Testis (tissue), 3 donors: ENCODE data around the gene KCND1. TPM values are rescaled to one million over a fixed set of nuclear protein-coding genes. Genes with fewer than 3 reads are reported as not detected.

ENCODE experiments used
- DNase-seq: peaks from one replicate; pipeline ENCODE4 v3.0.0-alpha.2; 2019
- H3K27ac ChIP-seq, 2 donors: fragments of 200-600 bp; sonication (generic); one replicate each; pipeline ENCODE4 v1.5.1; 2019
- H3K27me3 ChIP-seq: fragments of 200-600 bp; sonication (generic); one replicate; pipeline ENCODE4 v1.5.1; 2019
- H3K36me3 ChIP-seq: fragments of 200-600 bp; sonication (generic); one replicate; pipeline ENCODE4 v1.5.1; 2017; ENCODE audit warnings: low read depth; ENCODE audit errors: missing control alignments
- H3K4me1 ChIP-seq: fragments of 200-600 bp; sonication (generic); one replicate; pipeline ENCODE4 v1.5.1; 2019
- H3K4me3 ChIP-seq, 2 donors: fragments of 200-600 bp; sonication (generic); one replicate each; pipeline ENCODE4 v1.5.1; 2017 to 2019
- H3K9me3 ChIP-seq: fragments of 200-600 bp; sonication (generic); one replicate; pipeline ENCODE4 v1.5.1; 2017
- POLR2A ChIP-seq: fragments of 450-650 bp; IDR thresholded peaks from one replicate; pipeline ENCODE4 v1.6.1; 2017; ENCODE audit warnings: antibody characterized with exemption, mild to moderate bottlenecking, moderate library complexity
- WGBS, 2 donors: methylation state at CpG; one replicate each; pipeline ENCODE4 v1.1.5; 2018; 5-methylcytosine and 5-hydroxymethylcytosine counted together
- intact Hi-C: fragments of 100-400 bp; cut with DNase I; formaldehyde crosslinking; loops from one replicate; pipeline ENCODE4 v1.15.1; 2023; ENCODE audit warnings: low total_unique reads
- polyA plus RNA-seq: library from polyadenylated mRNA; stranded (reverse); fragments of 350-450 nt; fragmentation: Illumina TruSeq; extraction: RNeasy Lipid Tissue Mini Kit (QIAGEN cat#74804); gene quantifications from one replicate; pipeline ENCODE4 v1.2.3, GENCODE V29; 2014; ENCODE audit warnings: low read depth, low replicate concordance; ENCODE audit not compliant: insufficient read depth
- total RNA-seq, 2 donors: library from RNA; depleted of rRNA; stranded (reverse); fragments of >200 nt; gene quantifications; one replicate each; pipeline ENCODE4 v1.2.3, GENCODE V29; 2016
- TF ChIP-seq, protein P1 (sequence below), 3 experiments: fragments of 450-650 bp in 2 of 3; fragments of 200-600 bp in 1 of 3; sonication (generic) in 1 of 3; IDR thresholded peaks; one replicate each; pipeline ENCODE4 v1.5.1; 2016 to 2019; ENCODE audit warnings: antibody characterized with exemption in 3 of 3, mild to moderate bottlenecking in 2 of 3, moderate library complexity in 1 of 3

KCND1 gene
- total and polyA plus RNA-seq, 3 donors from 2014 or later = 2.3 to 3.3 (median 2.4) TPM

GRCh38 chrX:48924270-48924669 lies 47.4 kb downstream of the KCND1 start:
- no peak overlapping the region for H3K4me3 ChIP-seq
- H3K4me1 ChIP-seq = peaks cover 3% of the 10 kb centered on the region
- no peaks in the 10 kb centered on the region for H3K9me3 ChIP-seq
- no peaks in the 10 kb centered on the region for H3K27me3 ChIP-seq
- WGBS, 2 donors = 88 to 90% methylated on average over 5 of the region's 5 CpGs
- TF ChIP-seq POLR2A = no peak
- TF ChIP-seq, protein P1, sequence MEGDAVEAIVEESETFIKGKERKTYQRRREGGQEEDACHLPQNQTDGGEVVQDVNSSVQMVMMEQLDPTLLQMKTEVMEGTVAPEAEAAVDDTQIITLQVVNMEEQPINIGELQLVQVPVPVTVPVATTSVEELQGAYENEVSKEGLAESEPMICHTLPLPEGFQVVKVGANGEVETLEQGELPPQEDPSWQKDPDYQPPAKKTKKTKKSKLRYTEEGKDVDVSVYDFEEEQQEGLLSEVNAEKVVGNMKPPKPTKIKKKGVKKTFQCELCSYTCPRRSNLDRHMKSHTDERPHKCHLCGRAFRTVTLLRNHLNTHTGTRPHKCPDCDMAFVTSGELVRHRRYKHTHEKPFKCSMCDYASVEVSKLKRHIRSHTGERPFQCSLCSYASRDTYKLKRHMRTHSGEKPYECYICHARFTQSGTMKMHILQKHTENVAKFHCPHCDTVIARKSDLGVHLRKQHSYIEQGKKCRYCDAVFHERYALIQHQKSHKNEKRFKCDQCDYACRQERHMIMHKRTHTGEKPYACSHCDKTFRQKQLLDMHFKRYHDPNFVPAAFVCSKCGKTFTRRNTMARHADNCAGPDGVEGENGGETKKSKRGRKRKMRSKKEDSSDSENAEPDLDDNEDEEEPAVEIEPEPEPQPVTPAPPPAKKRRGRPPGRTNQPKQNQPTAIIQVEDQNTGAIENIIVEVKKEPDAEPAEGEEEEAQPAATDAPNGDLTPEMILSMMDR (IDR thresholded peaks at IDR 0.05) = no peak
- intact Hi-C loops = no loop called here
- no peak for DNase-seq
- H3K27ac ChIP-seq = no peak overlapping the region
- no peaks in the 10 kb centered on the region for H3K36me3 ChIP-seq

GRCh38 chrX:48923771-48924170 lies 47.9 kb downstream of the KCND1 start:
- intact Hi-C loops = no loop called here
- no peak overlapping the region for H3K27ac ChIP-seq
- 84 to 100% methylated on average over 3 to 11 of the region's 13 CpGs for WGBS, 2 donors
- no peak for TF ChIP-seq POLR2A
- TF ChIP-seq, protein P1 (IDR thresholded peaks at IDR 0.05) = no peak
- H3K4me3 ChIP-seq = no peak overlapping the region
- no peaks in the 10 kb centered on the region for H3K27me3 ChIP-seq
- no peaks in the 10 kb centered on the region for H3K9me3 ChIP-seq
- H3K36me3 ChIP-seq = no peaks in the 10 kb centered on the region
- H3K4me1 ChIP-seq = peaks cover 3% of the 10 kb centered on the region
- no peak for DNase-seq

GRCh38 chrX:48920718-48921104 lies 50.9 kb downstream of the KCND1 start:
- no peak overlapping the region for H3K27ac ChIP-seq
- H3K27me3 ChIP-seq = no peaks in the 10 kb centered on the region
- peaks cover 3% of the 10 kb centered on the region for H3K4me1 ChIP-seq
- no peaks in the 10 kb centered on the region for H3K9me3 ChIP-seq
- no peak overlapping the region for H3K4me3 ChIP-seq
- WGBS, 2 donors = 87 to 92% methylated on average over 3 to 4 of the region's 4 CpGs
- no peaks in the 10 kb centered on the region for H3K36me3 ChIP-seq
- intact Hi-C loops = no loop called here
- no peak for DNase-seq
- TF ChIP-seq, protein P1 (IDR thresholded peaks at IDR 0.05) = no peak
- TF ChIP-seq POLR2A = no peak

DNA sequence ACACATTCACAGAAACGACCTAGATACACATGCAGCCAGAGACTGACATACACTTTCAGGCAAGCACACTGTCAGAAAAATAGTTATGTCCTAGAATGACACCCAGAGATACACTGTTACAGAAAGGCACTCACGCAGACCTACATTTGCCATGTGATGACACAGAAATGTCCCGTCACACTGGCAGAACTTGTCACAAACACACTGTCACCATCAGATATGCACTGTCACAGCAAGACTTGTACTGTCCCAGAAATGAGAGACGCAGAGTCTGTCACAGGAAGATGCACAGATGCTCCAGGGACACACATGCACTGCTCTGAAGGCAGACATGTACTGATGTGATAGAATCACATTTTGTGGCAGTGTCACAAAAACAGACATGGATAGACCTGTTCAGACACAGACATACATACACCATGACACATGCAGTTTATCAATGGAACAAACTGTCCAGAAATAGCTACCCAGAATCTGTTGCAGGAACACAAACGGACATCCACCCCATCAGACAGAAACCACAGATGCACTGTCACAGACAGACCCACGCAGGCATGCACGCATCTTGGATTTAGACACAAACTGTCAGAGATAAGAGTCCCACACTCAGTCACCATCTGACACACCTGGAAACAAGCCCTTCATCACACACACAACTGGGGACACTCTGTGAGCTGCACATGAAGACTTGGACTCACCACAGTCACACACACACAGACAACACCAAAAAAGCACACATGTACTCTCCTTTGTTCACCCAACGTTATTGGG lies 51.5 kb downstream of the KCND1 start:
- no peaks in the 10 kb centered on the region for H3K9me3 ChIP-seq
- intact Hi-C loops = no loop called here
- 0 to 48% methylated on average over 2 to 8 of the region's 8 CpGs for WGBS, 2 donors

More for the DNA sequence above, 51.5 kb downstream of the KCND1 start:
- H3K4me1 ChIP-seq = peaks cover 3% of the 10 kb centered on the region
- no peak for DNase-seq
- no peaks in the 10 kb centered on the region for H3K27me3 ChIP-seq
- H3K4me3 ChIP-seq = no peak overlapping the region
- TF ChIP-seq, protein P1 (IDR thresholded peaks at IDR 0.05) = no peak
- no peak for TF ChIP-seq POLR2A
- H3K27ac ChIP-seq = no peak overlapping the region
- H3K36me3 ChIP-seq = no peaks in the 10 kb centered on the region
